GM18519 (cell line): Measurements from ENCODE around the gene ABCC12.

Experiments
- ATAC-seq: cut with Tn5 transposase; IDR thresholded peaks from one replicate; pipeline ENCODE4 v1.9.1; 2021; ENCODE audit warnings: mild to moderate bottlenecking, moderate library complexity; ENCODE audit not compliant: unreplicated experiment, low FRiP score

ABCC12 gene

GRCh38 chr16:48106446-48106845 is 49.3 kb downstream of the ABCC12 start:
- no peak for ATAC-seq
